ENCODE results near the gene SLK. TPM values are rescaled to one million over a fixed set of nuclear protein-coding genes. Genes with fewer than 3 reads are reported as not detected.

SLK gene
- 34.9 and 41.4 TPM in 2 replicates for total RNA-seq

- DNase-seq (ENCODE audit: extremely low read depth, low read depth, low spot score), result no peak
Observed at GRCh38 chr10:103966671-103967447, at the start of gene SLK. Gene SLK (plus strand): TSS chr10:103967140. CDS start chr10:103967746, 606 bp downstream.

GRCh38 chr10:103917302-103918052 is 49.5 kb upstream of the SLK start:
- DNase-seq (ENCODE audit: extremely low read depth, low read depth, low spot score), result no peak

GRCh38 chr10:103918053-103918846 is 48.7 kb upstream of the SLK start, which contains the start of gene STN1:
Gene STN1 (minus strand): TSS chr10:103918184. CDS start chr10:103917594, 590 bp downstream.
- DNase-seq (ENCODE audit: extremely low read depth, low read depth, low spot score), result no peak

- no peak for DNase-seq (ENCODE audit: extremely low read depth, low read depth, low spot score)
Observed at GRCh38 chr10:103919648-103920025, 47.3 kb upstream of the SLK start.

- DNase-seq (ENCODE audit: extremely low read depth, low read depth, low spot score), result no peak
Observed at GRCh38 chr10:103921248-103921647, 45.7 kb upstream of the SLK start.

- DNase-seq (ENCODE audit: extremely low read depth, low read depth, low spot score), result no peak
Observed at GRCh38 chr10:103921750-103922195, 45.2 kb upstream of the SLK start.

GRCh38 chr10:103922659-103923058 is 44.3 kb upstream of the SLK start:
- DNase-seq (ENCODE audit: extremely low read depth, low read depth, low spot score), result no peak

- DNase-seq (ENCODE audit: extremely low read depth, low read depth, low spot score), result no peak
Observed at GRCh38 chr10:103923502-103923901, 43.4 kb upstream of the SLK start.

GRCh38 chr10:103925591-103925990 is 41.3 kb upstream of the SLK start:
- no peak for DNase-seq (ENCODE audit: extremely low read depth, low read depth, low spot score)

- DNase-seq (ENCODE audit: extremely low read depth, low read depth, low spot score), result no peak
Observed at GRCh38 chr10:103926722-103927319, 40.1 kb upstream of the SLK start.

- DNase-seq (ENCODE audit: extremely low read depth, low read depth, low spot score), result no peak
Observed at GRCh38 chr10:103928784-103929183, 38.2 kb upstream of the SLK start.

- DNase-seq (ENCODE audit: extremely low read depth, low read depth, low spot score), result no peak
Observed at GRCh38 chr10:103929381-103929921, 37.5 kb upstream of the SLK start.

- DNase-seq (ENCODE audit: extremely low read depth, low read depth, low spot score), result no peak
Observed at GRCh38 chr10:103930449-103930848, 36.5 kb upstream of the SLK start.

GRCh38 chr10:103930881-103931280 is 36.1 kb upstream of the SLK start:
- DNase-seq (ENCODE audit: extremely low read depth, low read depth, low spot score), result no peak

- no peak for DNase-seq (ENCODE audit: extremely low read depth, low read depth, low spot score)
Observed at GRCh38 chr10:103931603-103932002, 35.3 kb upstream of the SLK start.

GRCh38 chr10:103932271-103932670 is 34.7 kb upstream of the SLK start:
- no peak for DNase-seq (ENCODE audit: extremely low read depth, low read depth, low spot score)

GRCh38 chr10:103932971-103933370 is 34.0 kb upstream of the SLK start:
- DNase-seq (ENCODE audit: extremely low read depth, low read depth, low spot score), result no peak

GRCh38 chr10:103933557-103934121 is 33.3 kb upstream of the SLK start:
- DNase-seq (ENCODE audit: extremely low read depth, low read depth, low spot score), result no peak

- no peak for DNase-seq (ENCODE audit: extremely low read depth, low read depth, low spot score)
Observed at GRCh38 chr10:103934308-103934707, 32.6 kb upstream of the SLK start.

GRCh38 chr10:103936022-103936421 is 30.9 kb upstream of the SLK start:
- no peak for DNase-seq (ENCODE audit: extremely low read depth, low read depth, low spot score)

Measured in glomerular endothelial cell (primary cell).